B cell (primary cell): Measurements from ENCODE around the gene B9D2. TPM values are rescaled to one million over a fixed set of nuclear protein-coding genes. Genes with fewer than 3 reads are reported as not detected.
A peak's percentile ranks its signal among the peaks of the same experiment; 100 is the strongest.

Experiments
- ATAC-seq: fragments of 200-7000 bp; cut with Tn5 transposase; one replicate; pipeline ENCODE4 v1.10.0; 2021; ENCODE audit warnings: low read depth, mild to moderate bottlenecking, moderate number of reproducible peaks, moderate library complexity
- CTCF ChIA-PET: fragments of 350-600 bp; sonication (Branson Sonifier 250); formaldehyde crosslinking; loops from one replicate; lab custom pipeline; 2021; ENCODE audit warnings: antibody characterized with exemption, inconsistent platforms; lab: Charles Lee
- POLR2A ChIA-PET: fragments of 350-600 bp; sonication (Branson Sonifier 250); formaldehyde crosslinking; loops from one replicate; lab custom pipeline; 2021; ENCODE audit warnings: antibody characterized with exemption; lab: Charles Lee
- DNase-seq: peaks from one replicate; pipeline ENCODE4 v3.0.0; 2013
- H2AFZ ChIP-seq: 2 replicates; pipeline ENCODE4 v1.6.1; 2012; ENCODE audit warnings: mild to moderate bottlenecking, low read depth, low read length; ENCODE audit not compliant: insufficient read depth, poor library complexity, severe bottlenecking
- H3K27ac ChIP-seq, 2 donors: 1 replicate in 1 of 2; 2 replicates in 1 of 2; pipeline ENCODE4 v1.5.1; 2012 to 2013; ENCODE audit warnings: low read length in 2 of 2, mild to moderate bottlenecking in 2 of 2, moderate library complexity in 1 of 2
- H3K27me3 ChIP-seq, 4 experiments: fragments of 200-600 bp in 1 of 4; sonication (generic) in 1 of 4; replicated peaks in 1 of 4; 1 replicate in 2 of 4; 2 replicates in 2 of 4; pipeline versions ENCODE4 v1.6.1 to v1.7.0; 2013 to 2016; ENCODE audit warnings: low read length in 3 of 4, mild to moderate bottlenecking in 2 of 4, mixed read lengths in 1 of 4, moderate library complexity in 1 of 4; ENCODE audit not compliant: insufficient read depth in 4 of 4, control insufficient read depth in 3 of 4; ENCODE audit errors: control extremely low read depth in 1 of 4
- H3K36me3 ChIP-seq, 2 experiments: replicated peaks in 1 of 2; 1 replicate in 1 of 2; 2 replicates in 1 of 2; pipeline versions ENCODE4 v1.6.1 to v1.7.1; 2013; ENCODE audit warnings: low read length in 1 of 2; ENCODE audit not compliant: insufficient read depth in 2 of 2, control insufficient read depth in 1 of 2; ENCODE audit errors: control extremely low read depth in 1 of 2, extremely low read depth in 1 of 2
- H3K4me1 ChIP-seq, 2 donors: fragments of 200-600 bp in 1 of 2; sonication (generic) in 1 of 2; 1 replicate in 1 of 2; 2 replicates in 1 of 2; pipeline versions ENCODE4 v1.5.1 to v1.6.1; 2013 to 2017; ENCODE audit warnings: low read length in 2 of 2; ENCODE audit not compliant: control insufficient read depth in 2 of 2, insufficient read depth in 2 of 2
- H3K4me2 ChIP-seq: replicated peaks from 2 replicates; pipeline ENCODE3; 2012; ENCODE audit warnings: mild to moderate bottlenecking, low read depth, low read length; ENCODE audit not compliant: poor library complexity, severe bottlenecking
- H3K4me3 ChIP-seq, 5 experiments: fragments of 200-600 bp in 1 of 5; sonication (generic) in 1 of 5; 1 replicate in 3 of 5; 2 replicates in 2 of 5; pipeline versions ENCODE4 v1.5.1 to v1.7.0; 2011 to 2016; ENCODE audit warnings: low read length in 4 of 5, mild to moderate bottlenecking in 4 of 5, low read depth in 2 of 5, control low read depth in 1 of 5, moderate library complexity in 1 of 5; ENCODE audit not compliant: insufficient read depth in 1 of 5; ENCODE audit errors: control extremely low read depth in 1 of 5, extremely low read depth in 1 of 5
- H3K79me2 ChIP-seq: fragments of 200-600 bp; sonication (generic); one replicate; pipeline ENCODE4 v1.6.0; 2016; ENCODE audit warnings: low read length; ENCODE audit not compliant: control insufficient read depth, insufficient read depth
- H3K9ac ChIP-seq: fragments of 200-600 bp; sonication (generic); 2 replicates; pipeline ENCODE4 v1.6.1; 2017; ENCODE audit warnings: mild to moderate bottlenecking, low read length, moderate library complexity
- H3K9me3 ChIP-seq, 3 donors: one replicate each; pipeline versions ENCODE4 v1.6.1 to v1.7.1; 2013; ENCODE audit warnings: low read length in 2 of 3; ENCODE audit not compliant: control insufficient read depth in 2 of 3, insufficient read depth in 1 of 3; ENCODE audit errors: control extremely low read depth in 1 of 3
- H4K20me1 ChIP-seq: 2 replicates; pipeline ENCODE4 v1.6.0; 2012; ENCODE audit warnings: mild to moderate bottlenecking, low read length; ENCODE audit not compliant: insufficient read depth, control insufficient read depth, poor library complexity, severe bottlenecking
- H3K27ac Mint-ChIP-seq: one replicate; pipeline ENCODE4 v1.8.0; 2021; ENCODE audit warnings: mixed read lengths
- H3K27me3 Mint-ChIP-seq: one replicate; pipeline ENCODE4 v1.8.0; 2021; ENCODE audit warnings: mixed read lengths
- H3K4me1 Mint-ChIP-seq: one replicate; pipeline ENCODE4 v1.8.0; 2021; ENCODE audit warnings: mixed read lengths
- H3K4me3 Mint-ChIP-seq: one replicate; pipeline ENCODE4 v1.8.0; 2021; ENCODE audit warnings: mixed read lengths
- H3K9me3 Mint-ChIP-seq: one replicate; pipeline ENCODE4 v1.8.0; 2022; ENCODE audit warnings: mixed read lengths; ENCODE audit not compliant: insufficient read depth
- EZH2 ChIP-seq: IDR thresholded peaks from 2 replicates; pipeline ENCODE4 v1.6.1; 2012; ENCODE audit warnings: borderline replicate concordance, low read depth, mild to moderate bottlenecking, moderate library complexity, low read length; ENCODE audit not compliant: insufficient read depth, poor library complexity, severe bottlenecking
- WGBS: methylation state at CpG from one replicate; pipeline ENCODE4 v1.1.5; 2013; ENCODE audit warnings: missing lambda C conversion rate; ENCODE audit not compliant: insufficient coverage; 5-methylcytosine and 5-hydroxymethylcytosine counted together
- intact Hi-C: fragments of 100-400 bp; cut with micrococcal nuclease; formaldehyde crosslinking; loops from one replicate; pipeline ENCODE4 v1.10.0; 2022
- polyA plus RNA-seq: library from polyadenylated mRNA; depleted of rRNA; stranded (reverse); fragments of >200 nt; gene quantifications from 2 replicates; pipeline ENCODE4 v1.2.3, GENCODE V29; 2012
- total RNA-seq, 2 donors: library from RNA; stranded (reverse); fragments of 120-200 nt in 1 of 2; gene quantifications; 1 replicate in 1 of 2; 2 replicates in 1 of 2; pipeline versions ENCODE4 v1.2.3 to v1.2.4, GENCODE V29; 2013 to 2022
- TF ChIP-seq, protein P1 (sequence below): fragments of 200-600 bp; IDR thresholded peaks from one replicate; pipeline ENCODE4 v1.8.0; 2022; ENCODE audit warnings: antibody characterized with exemption, mild to moderate bottlenecking

Gene B9D2
- total and polyA plus RNA-seq, 2 donors (not counting 1 experiment from before 2014, with no cell fraction given) = 9.9 to 17.5 TPM

DNA sequence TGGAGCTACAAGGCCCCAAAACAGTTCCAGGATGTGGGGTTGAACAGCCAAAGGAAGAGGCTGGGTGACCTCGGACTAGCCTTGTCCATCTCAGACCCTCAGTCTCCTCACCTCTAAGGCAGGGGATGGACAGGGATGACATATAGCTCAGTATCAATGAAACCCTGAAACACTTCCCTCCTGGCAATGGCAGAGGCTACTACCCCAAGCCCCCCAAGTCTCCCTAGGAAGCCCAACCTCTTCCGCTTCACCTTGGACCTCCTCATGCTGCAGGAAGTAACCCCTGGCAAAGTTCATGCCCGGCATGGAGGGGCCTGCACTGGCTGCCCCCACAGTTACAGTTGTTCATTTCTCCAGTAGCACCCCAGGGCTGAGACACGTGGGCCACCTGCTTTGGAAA is 43.4 kb downstream of the B9D2 start:
- ChIA-PET CTCF (interaction anchor here (1.0 to 9.7 kb wide), 2 partner anchors 34 to 516 kb away, joined by 3 to 130 read pairs; partner anchors contain the start of gene TGFB1), POLR2A (interaction anchor here (0.6 to 2.0 kb wide), 4 partner anchors 31 to 1182 kb away, joined by 3 to 6 read pairs (median 3); no protein-coding TSS in a partner anchor)
- Histone ChIP-seq H3K4me1 (peaks cover 16 to 41% of the 10 kb centered on the region in 2 donors), H4K20me1 (peaks cover 24% of the 10 kb centered on the region), H2AFZ (no peak overlapping the region), H3K27ac (no peak overlapping the region), H3K36me3 (peaks cover 0 to 75% of the 10 kb centered on the region in 2 experiments), H3K9me3 (no peaks in the 10 kb centered on the region), H3K9ac (no peak overlapping the region), H3K27me3 (no peaks in the 10 kb centered on the region), H3K4me2 (no peak overlapping the region), H3K4me3 (no peak overlapping the region), H3K79me2 (peaks cover 23% of the 10 kb centered on the region)
- intact Hi-C loops = loop anchor here (10.0 kb wide), 1 partner anchor 244 kb away; no protein-coding TSS in a partner anchor
- no peak for DNase-seq
- Mint-ChIP-seq H3K4me1 (peaks cover 47% of the 10 kb centered on the region), H3K4me3 (no peak overlapping the region), H3K9me3 (no peaks in the 10 kb centered on the region), H3K27me3 (no peaks in the 10 kb centered on the region), H3K27ac (peak overlapping the region; percentile 82)
- no peak for ATAC-seq
- 85% methylated on average over 4 of the region's 4 CpGs for WGBS
- TF ChIP-seq EZH2 = no peak
- TF ChIP-seq, protein P1, sequence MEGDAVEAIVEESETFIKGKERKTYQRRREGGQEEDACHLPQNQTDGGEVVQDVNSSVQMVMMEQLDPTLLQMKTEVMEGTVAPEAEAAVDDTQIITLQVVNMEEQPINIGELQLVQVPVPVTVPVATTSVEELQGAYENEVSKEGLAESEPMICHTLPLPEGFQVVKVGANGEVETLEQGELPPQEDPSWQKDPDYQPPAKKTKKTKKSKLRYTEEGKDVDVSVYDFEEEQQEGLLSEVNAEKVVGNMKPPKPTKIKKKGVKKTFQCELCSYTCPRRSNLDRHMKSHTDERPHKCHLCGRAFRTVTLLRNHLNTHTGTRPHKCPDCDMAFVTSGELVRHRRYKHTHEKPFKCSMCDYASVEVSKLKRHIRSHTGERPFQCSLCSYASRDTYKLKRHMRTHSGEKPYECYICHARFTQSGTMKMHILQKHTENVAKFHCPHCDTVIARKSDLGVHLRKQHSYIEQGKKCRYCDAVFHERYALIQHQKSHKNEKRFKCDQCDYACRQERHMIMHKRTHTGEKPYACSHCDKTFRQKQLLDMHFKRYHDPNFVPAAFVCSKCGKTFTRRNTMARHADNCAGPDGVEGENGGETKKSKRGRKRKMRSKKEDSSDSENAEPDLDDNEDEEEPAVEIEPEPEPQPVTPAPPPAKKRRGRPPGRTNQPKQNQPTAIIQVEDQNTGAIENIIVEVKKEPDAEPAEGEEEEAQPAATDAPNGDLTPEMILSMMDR = no peak

DNA sequence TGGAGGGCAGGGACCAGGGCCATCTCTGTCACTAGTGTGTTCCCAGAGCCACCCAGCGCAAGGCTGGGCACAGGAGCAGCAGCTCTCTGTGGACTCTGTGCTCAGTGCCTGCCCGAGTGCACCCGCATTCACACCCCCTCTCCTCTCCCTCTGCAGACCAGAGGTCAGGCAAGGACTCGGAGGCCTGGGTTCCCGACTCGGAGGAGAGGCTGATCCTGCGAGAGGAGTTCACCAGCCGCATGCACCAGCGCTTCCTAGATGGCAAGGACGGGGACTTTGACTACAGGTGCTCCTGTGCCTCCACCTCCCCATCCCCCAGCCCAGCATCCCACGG is 43.8 kb downstream of the B9D2 start:
- H3K4me3 Mint-ChIP-seq = no peak overlapping the region
- no peaks in the 10 kb centered on the region for H3K9me3 Mint-ChIP-seq
- H3K4me1 Mint-ChIP-seq = peaks cover 43% of the 10 kb centered on the region
- no peak for DNase-seq
- no peaks in the 10 kb centered on the region for H3K27me3 ChIP-seq
- H3K4me3 ChIP-seq = no peak overlapping the region
- peaks cover 25% of the 10 kb centered on the region for H3K79me2 ChIP-seq
- CTCF ChIA-PET = interaction anchor here (1.0 to 9.7 kb wide), 2 partner anchors 34 to 515 kb away, joined by 3 to 130 read pairs; partner anchors contain the start of gene TGFB1
- WGBS = 100% methylated on average over 7 of the region's 11 CpGs
- H3K4me2 ChIP-seq = no peak overlapping the region
- H3K4me1 ChIP-seq = peaks cover 11 to 37% of the 10 kb centered on the region in 2 donors
- peaks cover 0 to 79% of the 10 kb centered on the region in 2 experiments for H3K36me3 ChIP-seq
- H3K9ac ChIP-seq = no peak overlapping the region
- H3K9me3 ChIP-seq = no peaks in the 10 kb centered on the region
- POLR2A ChIA-PET = interaction anchor here (0.6 to 2.0 kb wide), 3 partner anchors 31 to 250 kb away, joined by 3 to 6 read pairs (median 3); no protein-coding TSS in a partner anchor
- ATAC-seq = no peak
- TF ChIP-seq, protein P1 = no peak
- no peak for TF ChIP-seq EZH2
- H3K27ac ChIP-seq = no peak overlapping the region
- peak overlapping the region; percentile 41 for H3K27ac Mint-ChIP-seq
- no peak overlapping the region for H2AFZ ChIP-seq
- intact Hi-C loops = loop anchor here (10.0 kb wide), 1 partner anchor 245 kb away; no protein-coding TSS in a partner anchor
- H4K20me1 ChIP-seq = peaks cover 29% of the 10 kb centered on the region
- no peaks in the 10 kb centered on the region for H3K27me3 Mint-ChIP-seq
